Choroid plexus epithelial cell (primary cell): Measurements from ENCODE around the gene PRDM4.

Experiments
- DNase-seq: peaks from one replicate; pipeline ENCODE4 v3.0.0-alpha.2; 2010; ENCODE audit warnings: low read depth
- H3K4me3 ChIP-seq: 2 replicates; pipeline ENCODE4 v1.5.1; 2011; ENCODE audit warnings: low read depth, mild to moderate bottlenecking, control low read depth, low read length, moderate library complexity
- CTCF ChIP-seq: conservative IDR thresholded peaks from 2 replicates; pipeline ENCODE4 v1.5.1; 2011; ENCODE audit warnings: low read depth, mild to moderate bottlenecking, control low read depth, inconsistent platforms, low read length, moderate library complexity

Gene PRDM4

GRCh38 chr12:107749083-107749482, 11.9 kb downstream of the PRDM4 start:
- no peak overlapping the region for H3K4me3 ChIP-seq
- peak; percentile 31 for DNase-seq
- no peak for TF ChIP-seq CTCF

- DNase-seq: peak; percentile 77
- no peak for TF ChIP-seq CTCF
- H3K4me3 ChIP-seq: no peak overlapping the region
Observed at GRCh38 chr12:107748472-107748871, 12.5 kb downstream of the PRDM4 start.

GRCh38 chr12:107736914-107737313, 24.0 kb downstream of the PRDM4 start:
- no peak for TF ChIP-seq CTCF
- no peak for DNase-seq
- H3K4me3 ChIP-seq: no peak overlapping the region

- no peak for TF ChIP-seq CTCF
- no peak for DNase-seq
- no peak overlapping the region for H3K4me3 ChIP-seq
Observed at GRCh38 chr12:107735763-107736162, 25.2 kb downstream of the PRDM4 start.

GRCh38 chr12:107734139-107734538, 26.8 kb downstream of the PRDM4 start:
- no peak for TF ChIP-seq CTCF
- H3K4me3 ChIP-seq: no peak overlapping the region
- DNase-seq: no peak

GRCh38 chr12:107732365-107732764, 28.6 kb downstream of the PRDM4 start:
- no peak for DNase-seq
- no peak overlapping the region for H3K4me3 ChIP-seq
- TF ChIP-seq CTCF: no peak

GRCh38 chr12:107731366-107731765, 29.6 kb downstream of the PRDM4 start:
- TF ChIP-seq CTCF: no peak
- DNase-seq: peak; percentile 23
- H3K4me3 ChIP-seq: no peak overlapping the region
